Raji (cell line): ENCODE measurements around the gene NTRK1.

Experiments
- POLR2A ChIP-seq: IDR thresholded peaks from 2 replicates; pipeline ENCODE4 v1.6.1; 2011; ENCODE audit warnings: low read depth, low read length, control low read depth; ENCODE audit not compliant: insufficient read depth

NTRK1 gene

DNA sequence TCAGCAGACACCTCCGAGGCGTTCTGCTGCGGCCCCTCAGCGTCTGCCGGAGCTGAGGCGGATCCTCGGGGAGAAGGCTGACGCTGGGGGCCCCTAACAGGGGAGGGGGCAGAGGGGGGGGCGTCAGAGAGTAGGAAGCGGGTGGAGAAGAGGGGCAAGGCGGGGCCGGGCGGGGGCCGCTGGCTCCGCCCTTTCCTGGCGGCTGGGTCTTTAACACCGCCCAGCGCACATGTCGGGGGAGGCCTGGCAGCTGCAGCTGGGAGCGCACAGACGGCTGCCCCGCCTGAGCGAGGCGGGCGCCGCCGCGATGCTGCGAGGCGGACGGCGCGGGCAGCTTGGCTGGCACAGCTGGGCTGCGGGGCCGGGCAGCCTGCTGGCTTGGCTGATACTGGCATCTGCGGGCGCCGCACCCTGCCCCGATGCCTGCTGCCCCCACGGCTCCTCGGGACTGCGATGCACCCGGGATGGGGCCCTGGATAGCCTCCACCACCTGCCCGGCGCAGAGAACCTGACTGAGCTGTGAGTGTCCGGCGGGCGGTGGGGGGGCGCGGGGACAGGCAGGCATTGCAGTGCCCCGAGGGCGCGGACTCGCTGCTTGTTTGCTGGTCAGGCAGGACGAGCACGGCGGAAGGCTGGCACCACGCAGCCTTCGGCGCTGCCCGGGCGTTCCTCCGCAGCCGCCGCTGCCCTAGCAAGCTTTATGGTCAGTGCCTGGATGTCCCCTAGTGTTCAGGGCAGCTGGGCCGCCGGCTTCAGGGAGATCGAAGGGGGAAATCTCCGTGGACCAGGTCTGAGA lies at the start of gene NTRK1:
Gene NTRK1 (plus strand): TSS at position 238 of the 796 bp plus-strand sequence. CDS start 70 bp downstream, at position 308.
- no peak for TF ChIP-seq POLR2A

DNA sequence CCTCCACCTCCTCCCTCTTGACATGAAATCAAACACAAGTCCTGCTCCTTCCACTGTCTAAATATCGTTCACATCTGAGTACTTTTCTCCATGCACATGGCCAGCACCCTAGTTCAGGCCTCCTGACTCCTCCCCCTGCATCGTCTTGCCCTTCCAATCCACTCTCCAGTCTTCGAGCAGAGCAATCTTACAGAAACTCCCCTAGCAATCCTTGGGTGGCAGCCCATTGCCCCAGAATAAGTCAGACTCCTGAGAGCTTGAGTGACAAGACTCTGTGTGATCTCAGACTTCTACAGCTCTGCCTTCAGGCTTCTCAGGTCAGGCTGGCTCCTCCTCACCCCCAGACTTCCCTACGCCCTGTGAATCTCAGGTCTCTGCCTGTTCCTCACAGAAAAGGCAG lies 49.5 kb upstream of the NTRK1 start:
- no peak for TF ChIP-seq POLR2A

DNA sequence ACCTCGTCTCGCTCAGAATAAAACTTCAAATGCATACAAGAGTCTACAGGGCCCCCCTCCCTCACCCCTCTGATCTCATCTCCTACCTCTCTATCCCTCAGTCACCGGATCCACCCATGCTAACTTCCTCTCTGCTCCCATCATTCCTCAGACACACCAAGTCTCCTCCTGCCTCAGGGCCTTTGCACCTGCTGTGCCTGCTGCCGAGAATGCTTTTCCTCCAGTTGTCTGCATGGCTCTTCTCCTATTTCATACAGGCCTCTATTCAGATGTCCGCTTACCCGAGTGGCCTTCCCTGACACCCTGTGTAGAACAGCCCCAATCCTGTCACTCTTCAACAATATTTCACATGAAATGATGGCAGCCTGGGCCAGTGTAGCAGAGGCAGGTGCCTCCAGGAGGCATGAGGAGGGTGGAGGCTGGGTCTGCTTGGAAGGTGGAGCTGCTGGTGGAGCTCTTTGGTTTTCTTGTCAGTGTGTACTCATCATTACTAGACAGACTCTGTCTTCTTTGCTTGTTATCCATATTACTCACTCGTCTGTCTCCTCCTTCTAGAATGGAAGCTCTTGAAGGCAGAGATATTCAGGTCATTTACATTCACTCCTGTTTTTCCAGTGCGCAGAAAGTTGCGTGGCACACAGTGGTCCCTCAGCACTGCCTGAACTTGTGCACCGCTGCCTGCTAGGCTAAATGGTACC lies 48.2 kb upstream of the NTRK1 start:
- no peak for TF ChIP-seq POLR2A

DNA sequence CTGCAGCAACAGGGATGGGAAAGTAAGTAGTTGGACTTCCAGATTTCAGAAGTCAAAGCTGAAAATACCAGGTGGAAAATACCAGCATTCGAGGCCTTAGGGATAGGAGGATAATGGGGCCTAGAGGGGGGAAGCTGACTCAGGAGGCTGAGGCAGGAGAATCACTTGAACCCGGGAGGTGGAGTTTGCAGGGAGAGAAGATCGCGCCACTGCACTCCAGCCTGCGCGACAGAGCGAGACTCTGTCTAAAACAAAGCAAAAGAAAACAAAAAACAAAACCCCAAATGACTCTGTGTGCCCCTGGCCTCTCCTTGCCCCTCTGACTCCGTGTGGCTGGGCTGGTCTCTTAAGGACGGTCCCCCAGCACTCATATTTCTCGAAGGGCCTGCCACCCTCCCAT lies 47.4 kb upstream of the NTRK1 start:
- no peak for TF ChIP-seq POLR2A

DNA sequence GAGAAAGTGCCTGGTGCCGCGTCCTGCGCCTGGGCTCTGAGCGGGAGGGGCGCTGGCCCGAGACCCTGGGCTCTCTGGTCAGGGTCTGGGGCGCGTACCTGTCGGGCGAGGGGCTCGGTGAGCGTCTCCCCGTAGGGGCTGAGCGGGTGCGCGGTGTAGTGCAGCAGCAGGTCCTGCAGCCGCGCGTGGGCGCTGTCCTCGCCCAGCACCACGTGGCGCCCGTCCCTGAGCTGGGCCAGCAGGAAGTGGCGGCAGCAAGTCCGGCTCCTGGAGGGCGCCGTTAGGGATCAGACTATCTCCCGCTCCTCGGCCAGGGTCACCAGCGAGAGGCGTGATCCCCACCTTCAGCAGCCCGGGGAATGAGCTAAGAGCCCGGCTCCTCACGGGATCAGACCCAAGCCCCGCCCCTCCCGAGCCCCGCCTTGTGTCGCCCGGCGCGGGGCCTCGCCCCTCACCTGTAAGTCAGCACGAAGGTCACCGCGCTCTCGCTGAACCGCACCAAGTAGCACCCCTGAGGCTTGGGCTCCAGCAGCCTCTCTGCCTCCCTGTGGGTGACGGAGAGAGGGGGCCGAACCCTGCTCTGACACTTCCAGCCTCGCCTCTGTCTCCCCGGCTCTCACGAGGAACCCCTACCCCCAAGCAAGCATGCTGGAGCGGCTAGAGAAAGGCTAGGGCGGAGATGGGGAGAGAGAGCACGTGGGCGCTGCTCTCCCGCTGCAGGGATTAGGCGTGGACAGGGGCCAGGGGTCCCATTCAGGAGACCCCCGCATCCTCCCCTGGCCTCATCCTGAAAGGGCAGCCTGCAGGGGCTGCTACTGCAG lies 46.7 kb upstream of the NTRK1 start:
- no peak for TF ChIP-seq POLR2A

DNA sequence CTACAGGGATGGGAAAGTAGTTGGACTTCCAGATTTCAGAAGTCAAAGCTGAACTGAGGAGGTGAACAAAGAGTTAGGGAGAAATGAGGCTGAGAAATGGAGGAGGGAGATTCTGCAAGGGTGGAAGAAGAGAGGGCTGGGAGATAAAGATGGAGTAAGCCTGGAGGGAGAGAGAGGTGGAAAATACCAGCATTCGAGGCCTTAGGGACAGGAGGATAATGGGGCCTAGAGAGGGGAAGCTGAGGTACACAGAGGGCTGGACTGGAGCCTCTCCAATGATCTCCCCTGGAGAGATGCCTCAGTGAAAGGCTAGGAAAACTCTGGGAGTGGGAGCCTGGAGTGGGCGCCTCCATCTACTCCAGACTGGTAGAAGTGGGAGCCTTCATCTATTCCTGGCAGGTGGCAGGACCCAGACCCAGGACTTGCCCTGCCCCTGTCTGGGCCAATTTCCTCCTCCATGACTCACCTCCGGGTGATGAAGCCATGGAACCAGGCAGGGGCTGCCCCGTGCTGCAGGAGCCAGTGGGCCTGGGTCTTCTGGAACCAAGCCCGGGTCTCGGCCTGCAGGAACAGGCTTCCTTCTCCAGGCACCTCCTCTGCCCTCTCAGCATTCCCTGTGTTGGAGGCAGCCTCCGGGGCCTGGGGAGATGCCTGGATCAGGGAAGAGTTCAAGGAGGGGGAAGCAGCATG lies 45.9 kb upstream of the NTRK1 start:
- no peak for TF ChIP-seq POLR2A

DNA sequence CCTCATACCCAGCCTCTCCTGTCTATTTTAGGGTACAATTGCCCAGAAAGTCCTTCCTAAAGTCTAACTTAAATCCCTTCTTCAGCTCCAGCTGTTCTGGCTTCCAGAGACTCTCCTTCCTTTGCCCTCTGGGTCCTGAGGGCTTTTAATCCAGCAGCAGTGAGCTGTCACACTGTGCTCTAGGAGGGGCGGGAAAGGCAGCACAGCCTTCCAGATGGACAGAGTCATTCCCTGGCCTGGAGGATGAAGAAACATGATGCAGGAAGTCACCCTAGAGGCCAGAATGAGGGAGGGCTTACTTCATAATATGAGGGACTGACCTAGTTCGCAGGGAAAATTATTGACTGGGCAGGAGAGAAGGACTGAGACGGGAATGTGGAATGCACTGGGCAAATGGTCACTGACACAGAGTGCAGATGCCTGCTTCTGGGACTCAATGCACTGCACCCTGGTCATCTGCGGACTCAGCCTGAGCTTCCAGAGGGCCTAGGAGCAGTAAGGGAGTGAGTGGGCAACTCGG lies 45.3 kb upstream of the NTRK1 start:
- TF ChIP-seq POLR2A, result no peak

DNA sequence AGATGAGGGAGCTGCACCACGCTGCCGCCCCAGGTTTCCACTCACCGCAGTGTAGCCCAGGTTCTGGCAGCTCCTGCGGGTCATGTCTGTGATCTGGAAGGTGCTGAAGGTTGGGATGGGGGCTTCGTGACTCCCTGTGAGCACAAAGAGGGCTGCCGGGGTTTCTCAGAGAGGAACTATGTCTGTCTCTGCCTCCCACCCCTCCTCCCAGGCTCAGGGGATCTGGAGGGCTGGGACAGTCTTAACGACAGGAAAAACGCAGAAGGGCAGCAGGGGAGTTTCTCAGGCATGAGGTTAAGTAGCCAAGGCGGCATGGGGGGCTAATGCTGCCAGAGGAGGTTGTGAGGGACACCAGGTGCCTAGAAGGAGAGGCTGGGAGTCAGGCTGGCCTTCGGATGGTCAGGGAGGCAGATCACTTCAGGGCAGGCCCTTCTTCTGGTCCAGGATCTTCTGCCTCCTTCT lies 44.7 kb upstream of the NTRK1 start:
- no peak for TF ChIP-seq POLR2A

DNA sequence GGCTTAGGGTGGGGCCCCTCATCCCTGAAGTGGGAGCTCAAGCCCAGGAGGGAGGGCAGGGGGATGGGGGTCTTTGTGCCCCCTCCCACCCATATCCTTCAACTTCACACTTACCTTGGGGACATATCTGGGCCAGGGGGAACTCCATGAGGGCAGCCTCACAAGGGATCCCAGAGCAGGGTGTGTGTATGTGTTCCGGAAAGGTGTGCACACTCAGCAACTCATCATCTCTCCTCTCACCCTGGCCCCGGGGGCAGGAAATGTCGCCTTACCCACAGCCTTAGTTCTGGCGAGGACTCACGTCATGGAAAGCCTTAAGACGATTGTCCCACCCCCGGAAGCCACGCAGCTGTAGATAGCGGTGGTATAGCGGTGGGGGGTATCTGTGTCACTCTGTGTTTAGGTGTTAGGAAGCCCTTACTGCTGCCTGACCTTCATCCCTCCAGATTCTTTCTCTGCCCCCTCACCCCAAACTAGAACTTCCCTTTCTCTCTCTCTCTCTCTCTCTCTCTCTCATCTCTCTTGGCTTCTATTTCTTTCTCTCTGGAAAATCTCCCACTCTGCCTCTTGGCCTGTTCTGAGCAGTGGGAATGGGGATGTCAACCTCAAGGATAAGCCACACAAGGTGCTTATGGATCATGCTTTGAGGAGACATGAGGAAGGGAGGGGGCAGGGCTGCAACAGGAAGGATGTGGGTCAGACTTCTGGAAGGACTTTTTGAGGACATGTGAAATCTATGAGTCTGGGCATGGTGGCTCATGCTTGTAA lies 43.9 kb upstream of the NTRK1 start, which contains the start of gene SH2D2A:
Gene SH2D2A (minus strand): TSS at position 288 of the 768 bp plus-strand sequence. CDS start 140 bp downstream, at position 148.
- no peak for TF ChIP-seq POLR2A

DNA sequence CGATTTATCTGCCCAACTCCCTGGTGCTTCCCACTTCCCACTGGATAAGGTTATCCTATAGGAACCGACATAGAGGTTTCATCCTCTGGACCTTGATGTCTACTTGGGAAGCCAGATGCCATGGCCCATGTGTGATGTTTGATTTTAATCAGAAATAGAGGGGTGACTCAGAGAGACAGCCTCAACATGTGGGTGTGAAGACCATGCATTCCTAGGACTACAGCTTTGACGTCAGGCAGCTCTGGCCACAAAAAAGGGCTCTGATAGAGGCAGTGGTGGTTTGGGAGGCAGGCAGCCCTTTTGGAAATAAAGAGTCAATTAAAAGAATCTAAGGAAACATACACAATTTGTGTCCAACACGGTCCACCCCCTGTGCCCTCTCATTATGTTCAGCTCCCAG lies 38.9 kb upstream of the NTRK1 start:
- no peak for TF ChIP-seq POLR2A

DNA sequence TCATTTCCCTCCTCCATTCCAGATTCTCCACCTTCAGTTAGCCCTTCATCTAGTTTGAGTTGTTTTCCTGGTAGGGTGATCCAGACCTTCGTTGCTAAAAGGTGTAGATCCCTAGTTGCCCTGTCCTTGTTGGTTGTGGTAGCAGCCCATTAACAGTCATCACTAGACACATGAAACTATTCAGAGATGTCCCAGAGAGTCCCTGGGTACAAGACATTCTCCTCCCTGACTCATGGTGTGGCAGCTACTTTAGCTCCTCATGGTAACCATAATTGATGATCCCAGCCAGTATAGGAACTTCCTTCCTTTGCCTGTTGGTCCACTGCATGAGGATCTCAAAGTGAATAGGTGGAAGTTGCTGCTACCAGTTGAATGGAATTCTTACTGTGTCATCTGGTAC lies 38.0 kb upstream of the NTRK1 start:
- no peak for TF ChIP-seq POLR2A

DNA sequence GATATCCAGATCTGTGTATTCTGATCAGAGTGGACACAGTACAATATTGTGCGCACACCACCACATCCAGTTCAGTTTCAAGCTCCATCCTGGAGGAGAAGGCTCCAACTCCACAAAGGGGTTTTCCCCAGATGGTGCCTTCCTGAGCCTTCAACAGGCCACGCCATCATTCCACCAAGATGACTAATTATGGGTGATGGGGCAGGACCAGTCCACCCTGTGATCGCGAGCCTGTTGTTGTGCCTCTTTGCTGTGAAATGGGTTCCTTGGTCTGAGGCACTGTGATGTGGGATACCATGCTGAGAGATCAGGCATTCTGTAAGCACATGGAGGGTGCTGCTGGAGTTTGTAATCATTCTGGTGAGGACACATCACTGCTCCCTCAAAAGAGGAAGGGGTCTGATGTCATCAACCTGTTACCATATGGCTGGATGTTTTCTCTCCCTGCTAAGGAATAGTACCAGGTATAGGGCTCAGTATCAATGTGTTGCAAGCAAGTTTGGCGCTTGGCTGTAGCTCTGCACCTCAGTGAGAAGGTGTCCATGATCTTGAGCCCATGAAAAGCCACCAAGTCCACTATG lies 37.4 kb upstream of the NTRK1 start:
- no peak for TF ChIP-seq POLR2A

DNA sequence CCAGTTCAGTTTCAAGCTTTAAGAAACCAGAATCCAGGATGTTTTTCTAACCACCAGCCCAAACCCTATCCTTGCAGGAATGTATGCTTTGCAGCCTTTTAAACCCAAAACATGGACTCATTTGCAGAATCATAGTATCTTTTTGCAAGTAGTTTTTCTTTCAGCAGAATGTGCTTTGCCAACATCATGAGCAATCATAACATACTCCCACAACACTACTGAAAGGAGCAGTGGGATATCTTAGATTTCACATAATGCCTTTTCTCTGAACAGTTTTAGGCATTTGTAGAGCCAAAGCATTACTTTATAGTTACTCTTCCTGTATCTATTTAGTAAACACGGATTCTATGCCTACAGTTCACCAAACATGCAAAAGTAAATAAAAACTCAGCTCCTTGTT lies 34.0 kb upstream of the NTRK1 start:
- no peak for TF ChIP-seq POLR2A
